ENCODE measurements around the gene PTX4. TPM values are rescaled to one million over a fixed set of nuclear protein-coding genes. Genes with fewer than 3 reads are reported as not detected.

The PTX4 gene
- total RNA-seq, 1 experiment from 2014 or later: not detected

GRCh38 chr16:1524366-1524765, 35.6 kb upstream of the PTX4 start:
- Mint-ChIP-seq H3K4me3 (ENCODE audit: low read depth, unreplicated experiment) (no peak overlapping the region), H3K36me3 (ENCODE audit: insufficient read depth, unreplicated experiment) (peaks cover 7% of the 10 kb centered on the region), H3K4me1 (ENCODE audit: low read depth, unreplicated experiment) (no peaks in the 10 kb centered on the region), H3K27ac (ENCODE audit: unreplicated experiment) (no peak overlapping the region), H3K9me3 (ENCODE audit: low read depth, unreplicated experiment) (no peaks in the 10 kb centered on the region), H3K27me3 (ENCODE audit: unreplicated experiment) (no peaks in the 10 kb centered on the region)
- CTCF ChIA-PET: no interaction called here
- no TSS peak for BruUV-seq (replicated peaks)
- intact Hi-C loops (cut with micrococcal nuclease; ENCODE audit: unreplicated experiment): no loop called here
- DNase-seq: no peak
- TF ChIP-seq CTCF (IDR thresholded peaks at IDR 0.05; ENCODE audit: unreplicated experiment): no peak

- Mint-ChIP-seq H3K9me3 (ENCODE audit: low read depth, unreplicated experiment) (no peaks in the 10 kb centered on the region), H3K27ac (ENCODE audit: unreplicated experiment) (no peak overlapping the region), H3K4me1 (ENCODE audit: low read depth, unreplicated experiment) (no peaks in the 10 kb centered on the region), H3K36me3 (ENCODE audit: insufficient read depth, unreplicated experiment) (peaks cover 12% of the 10 kb centered on the region), H3K27me3 (ENCODE audit: unreplicated experiment) (no peaks in the 10 kb centered on the region), H3K4me3 (ENCODE audit: low read depth, unreplicated experiment) (no peak overlapping the region)
- CTCF ChIA-PET: no interaction called here
- no peak for DNase-seq
- intact Hi-C loops (cut with micrococcal nuclease; ENCODE audit: unreplicated experiment): no loop called here
- BruUV-seq (replicated peaks): no TSS peak
- no peak for TF ChIP-seq CTCF (IDR thresholded peaks at IDR 0.05; ENCODE audit: unreplicated experiment)
Observed at GRCh38 chr16:1523581-1524245, 35.0 kb upstream of the PTX4 start.

GRCh38 chr16:1520461-1520860, 31.7 kb upstream of the PTX4 start:
- H3K27ac Mint-ChIP-seq (ENCODE audit: unreplicated experiment): no peak overlapping the region
- no peak for TF ChIP-seq CTCF (IDR thresholded peaks at IDR 0.05; ENCODE audit: unreplicated experiment)
- intact Hi-C loops (cut with micrococcal nuclease; ENCODE audit: unreplicated experiment): no loop called here
- no peaks in the 10 kb centered on the region for H3K9me3 Mint-ChIP-seq (ENCODE audit: low read depth, unreplicated experiment)
- H3K4me1 Mint-ChIP-seq (ENCODE audit: low read depth, unreplicated experiment): no peaks in the 10 kb centered on the region
- H3K4me3 Mint-ChIP-seq (ENCODE audit: low read depth, unreplicated experiment): no peak overlapping the region
- peaks cover 9% of the 10 kb centered on the region for H3K36me3 Mint-ChIP-seq (ENCODE audit: insufficient read depth, unreplicated experiment)
- CTCF ChIA-PET: no interaction called here
- no TSS peak for BruUV-seq (replicated peaks)
- DNase-seq: no peak
- no peaks in the 10 kb centered on the region for H3K27me3 Mint-ChIP-seq (ENCODE audit: unreplicated experiment)

- no TSS peak for BruUV-seq (replicated peaks)
- H3K4me3 Mint-ChIP-seq (ENCODE audit: low read depth, unreplicated experiment): no peak overlapping the region
- no peaks in the 10 kb centered on the region for H3K27me3 Mint-ChIP-seq (ENCODE audit: unreplicated experiment)
- intact Hi-C loops (cut with micrococcal nuclease; ENCODE audit: unreplicated experiment): no loop called here
- CTCF ChIA-PET: no interaction called here
- no peak for TF ChIP-seq CTCF (IDR thresholded peaks at IDR 0.05; ENCODE audit: unreplicated experiment)
- peaks cover 9% of the 10 kb centered on the region for H3K36me3 Mint-ChIP-seq (ENCODE audit: insufficient read depth, unreplicated experiment)
- H3K4me1 Mint-ChIP-seq (ENCODE audit: low read depth, unreplicated experiment): no peaks in the 10 kb centered on the region
- H3K9me3 Mint-ChIP-seq (ENCODE audit: low read depth, unreplicated experiment): peaks cover 3% of the 10 kb centered on the region
- no peak for DNase-seq
- H3K27ac Mint-ChIP-seq (ENCODE audit: unreplicated experiment): no peak overlapping the region
Observed at GRCh38 chr16:1519831-1520230, 31.1 kb upstream of the PTX4 start.

Data from Calu3 (cell line).